Nephron (organoid): ENCODE results near the gene TSPAN14.

ENCODE experiments used
- H3K27ac Mint-ChIP-seq, 3 experiments: 2 replicates each; pipeline ENCODE4 v1.8.0; 2020; ENCODE audit warnings: mixed read lengths in 3 of 3, mild to moderate bottlenecking in 2 of 3, moderate library complexity in 1 of 3
- H3K27me3 Mint-ChIP-seq: 2 replicates; pipeline ENCODE4 v1.8.0; 2021; ENCODE audit warnings: low read depth, mild to moderate bottlenecking, moderate library complexity, mixed read lengths
- H3K36me3 Mint-ChIP-seq: 2 replicates; pipeline ENCODE4 v1.8.0; 2020; ENCODE audit warnings: low read depth, mixed read lengths
- H3K4me1 Mint-ChIP-seq: 2 replicates; pipeline ENCODE4 v1.8.0; 2020; ENCODE audit warnings: mixed read lengths
- H3K4me3 Mint-ChIP-seq, 3 experiments: 2 replicates each; pipeline ENCODE4 v1.8.0; 2020; ENCODE audit warnings: mild to moderate bottlenecking in 3 of 3, mixed read lengths in 3 of 3, moderate library complexity in 2 of 3
- H3K9me3 Mint-ChIP-seq: 2 replicates; pipeline ENCODE4 v1.8.0; 2020; ENCODE audit warnings: mixed read lengths
- TF ChIP-seq, protein P1 (sequence below), 3 experiments: fragments of 200-600 bp; sonication (generic); IDR thresholded peaks; one replicate each; pipeline ENCODE4 v1.5.0; 2021; ENCODE audit warnings: antibody characterized with exemption in 3 of 3; ENCODE audit not compliant: unreplicated experiment in 3 of 3

The TSPAN14 gene

DNA sequence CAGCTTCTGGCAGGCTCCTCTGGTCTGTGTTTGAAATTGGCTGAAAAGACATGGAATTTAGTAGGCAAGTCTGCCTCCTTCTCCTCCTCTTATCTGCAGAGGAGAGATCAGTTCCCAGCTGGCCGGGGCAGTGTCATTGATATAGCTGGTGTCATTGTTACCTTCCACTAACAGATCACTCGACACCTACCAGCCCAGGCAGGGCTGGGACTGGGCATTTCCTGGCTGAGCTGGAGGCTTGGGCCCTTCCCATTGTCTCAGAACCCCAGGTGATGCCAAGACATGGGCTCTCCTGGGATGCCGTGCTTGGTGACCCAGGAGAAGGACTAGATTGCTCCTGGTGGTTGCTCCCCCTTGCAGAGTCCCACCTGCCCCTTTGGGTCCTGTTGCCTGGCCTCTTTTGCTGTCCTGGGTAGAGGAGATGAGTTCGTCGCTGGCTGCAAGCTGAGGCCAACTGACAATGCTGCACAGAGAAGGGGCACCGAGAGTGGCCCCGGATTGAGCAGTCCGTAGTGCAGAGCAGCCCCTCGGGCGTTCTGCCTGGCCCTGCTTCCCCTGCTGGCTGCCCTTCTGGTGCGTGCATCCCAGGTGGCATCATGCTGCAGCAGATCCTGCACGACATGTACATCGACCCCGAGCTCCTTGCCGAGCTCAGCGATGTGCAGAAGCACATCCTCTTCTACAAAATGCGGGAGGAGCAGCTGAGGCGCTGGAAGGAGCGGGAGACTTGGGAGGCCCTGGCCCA lies 83.8 kb downstream of the TSPAN14 start, which contains the start of gene SH2D4B:
Gene SH2D4B, plus strand, starts transcription at position 167 of the 745 bp plus-strand sequence. Its CDS starts 430 bp downstream, at position 597.
- peaks cover 11% of the 10 kb centered on the region for H3K9me3 Mint-ChIP-seq
- H3K4me1 Mint-ChIP-seq, result peaks cover 38% of the 10 kb centered on the region
- H3K4me3 Mint-ChIP-seq, result no peak within 1 kb of the TSS
- H3K27ac Mint-ChIP-seq, result peak within 1 kb of the TSS; percentile 91 to 95 (median 93)
- TF ChIP-seq, protein P1, sequence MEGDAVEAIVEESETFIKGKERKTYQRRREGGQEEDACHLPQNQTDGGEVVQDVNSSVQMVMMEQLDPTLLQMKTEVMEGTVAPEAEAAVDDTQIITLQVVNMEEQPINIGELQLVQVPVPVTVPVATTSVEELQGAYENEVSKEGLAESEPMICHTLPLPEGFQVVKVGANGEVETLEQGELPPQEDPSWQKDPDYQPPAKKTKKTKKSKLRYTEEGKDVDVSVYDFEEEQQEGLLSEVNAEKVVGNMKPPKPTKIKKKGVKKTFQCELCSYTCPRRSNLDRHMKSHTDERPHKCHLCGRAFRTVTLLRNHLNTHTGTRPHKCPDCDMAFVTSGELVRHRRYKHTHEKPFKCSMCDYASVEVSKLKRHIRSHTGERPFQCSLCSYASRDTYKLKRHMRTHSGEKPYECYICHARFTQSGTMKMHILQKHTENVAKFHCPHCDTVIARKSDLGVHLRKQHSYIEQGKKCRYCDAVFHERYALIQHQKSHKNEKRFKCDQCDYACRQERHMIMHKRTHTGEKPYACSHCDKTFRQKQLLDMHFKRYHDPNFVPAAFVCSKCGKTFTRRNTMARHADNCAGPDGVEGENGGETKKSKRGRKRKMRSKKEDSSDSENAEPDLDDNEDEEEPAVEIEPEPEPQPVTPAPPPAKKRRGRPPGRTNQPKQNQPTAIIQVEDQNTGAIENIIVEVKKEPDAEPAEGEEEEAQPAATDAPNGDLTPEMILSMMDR (IDR thresholded peaks at IDR 0.05; ENCODE audit: unreplicated experiment in 3 of 3), result no peak
- H3K36me3 Mint-ChIP-seq, result peaks cover 13% of the 10 kb centered on the region
- H3K27me3 Mint-ChIP-seq, result peaks cover 10% of the 10 kb centered on the region

DNA sequence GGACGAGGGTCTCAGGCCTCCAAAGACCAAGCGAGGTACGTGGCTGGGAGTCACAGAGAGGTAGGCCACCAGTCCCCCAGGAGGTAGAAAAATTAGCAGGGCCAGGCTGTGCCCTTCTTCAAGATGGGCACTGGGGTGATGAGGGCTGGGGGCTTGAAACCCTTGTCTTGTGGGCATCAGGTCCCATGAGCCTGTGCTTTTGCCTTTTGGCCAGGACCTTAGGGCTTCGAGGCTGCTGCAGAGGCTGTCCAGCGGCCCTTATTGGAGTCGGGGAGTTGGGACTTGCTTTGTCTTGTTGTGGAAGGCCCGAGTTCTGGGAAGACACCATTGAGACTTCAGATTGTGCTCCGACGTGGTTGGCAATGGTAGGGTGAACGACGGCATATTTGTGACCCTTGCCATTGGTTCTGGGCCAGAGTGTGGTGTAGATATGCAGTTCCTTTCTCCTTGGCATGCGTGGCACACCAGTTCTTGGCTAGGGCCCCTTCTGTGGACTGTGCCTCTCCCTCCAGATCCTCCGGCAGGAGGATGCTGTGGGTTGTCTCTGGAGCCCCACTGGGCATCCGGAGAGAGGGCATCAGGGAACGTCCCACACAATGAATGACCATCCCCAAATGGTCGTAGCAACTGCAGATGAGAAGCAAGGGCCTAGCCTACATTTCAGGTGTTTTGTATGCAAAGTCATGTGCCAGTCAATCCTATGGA lies 84.5 kb downstream of the TSPAN14 start:
- peak overlapping the region in 1 of 3 experiments; percentile 95 for H3K27ac Mint-ChIP-seq
- peaks cover 11% of the 10 kb centered on the region for H3K9me3 Mint-ChIP-seq
- peaks cover 12% of the 10 kb centered on the region for H3K36me3 Mint-ChIP-seq
- H3K4me1 Mint-ChIP-seq, result peaks cover 38% of the 10 kb centered on the region
- TF ChIP-seq, protein P1 (IDR thresholded peaks at IDR 0.05; ENCODE audit: unreplicated experiment in 3 of 3), result no peak
- H3K27me3 Mint-ChIP-seq, result peaks cover 11% of the 10 kb centered on the region
- H3K4me3 Mint-ChIP-seq, result no peak overlapping the region

DNA sequence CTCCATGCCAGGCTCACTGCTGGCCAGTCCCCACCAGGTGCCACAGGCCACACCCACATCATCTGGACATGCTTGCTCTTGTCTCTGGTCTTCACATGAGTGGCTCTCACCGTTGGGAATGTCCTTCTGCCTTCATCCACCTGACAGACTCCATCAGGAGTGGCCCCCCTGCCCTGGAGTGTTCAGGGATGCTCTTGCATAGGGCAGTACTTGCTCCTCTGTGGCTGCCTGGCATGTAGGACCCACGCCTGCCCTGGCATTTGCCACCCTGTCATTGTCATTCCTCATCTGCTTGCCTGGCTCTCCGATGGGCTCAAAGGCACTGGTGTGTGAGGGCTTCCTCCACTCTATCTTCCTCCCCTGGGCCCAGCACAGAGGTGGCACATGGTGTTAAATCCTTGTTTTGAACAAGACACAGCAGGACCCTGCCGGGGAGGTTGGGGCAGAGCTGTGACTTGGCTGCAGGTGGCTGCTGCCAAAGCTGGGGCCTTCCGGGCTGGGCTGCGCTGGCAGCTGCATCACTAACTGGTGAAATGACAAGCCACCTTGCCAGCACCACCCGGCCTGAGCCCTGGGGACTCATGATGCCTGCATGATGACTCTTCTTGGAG lies 85.4 kb downstream of the TSPAN14 start:
- H3K4me3 Mint-ChIP-seq, result no peak overlapping the region
- peaks cover 12% of the 10 kb centered on the region for H3K36me3 Mint-ChIP-seq
- H3K27me3 Mint-ChIP-seq, result peaks cover 11% of the 10 kb centered on the region
- TF ChIP-seq, protein P1 (IDR thresholded peaks at IDR 0.05; ENCODE audit: unreplicated experiment in 3 of 3), result no peak
- H3K27ac Mint-ChIP-seq, result peak overlapping the region; percentile 9 to 41 (median 32)
- H3K4me1 Mint-ChIP-seq, result peaks cover 38% of the 10 kb centered on the region
- peaks cover 11% of the 10 kb centered on the region for H3K9me3 Mint-ChIP-seq

DNA sequence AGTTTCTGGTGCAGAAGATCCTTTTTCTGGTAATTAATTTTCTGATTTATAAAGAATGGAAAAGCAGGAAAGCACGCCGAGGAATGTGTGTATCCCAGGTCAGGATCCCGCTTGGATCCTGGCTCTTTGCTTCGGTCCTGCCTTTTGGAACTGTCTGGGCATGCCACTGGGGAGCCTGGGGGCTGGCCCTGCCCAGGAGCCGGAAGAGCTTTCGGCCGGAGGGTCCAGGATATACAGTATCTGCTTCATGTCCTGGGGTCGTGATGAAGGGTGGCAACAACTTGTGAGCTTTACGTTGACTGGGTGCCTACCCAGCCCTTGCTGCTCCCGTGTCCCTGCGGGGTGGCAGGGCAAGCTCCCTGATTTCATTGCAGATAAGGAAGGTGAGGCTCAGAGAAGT lies 86.0 kb downstream of the TSPAN14 start:
- peaks cover 12% of the 10 kb centered on the region for H3K36me3 Mint-ChIP-seq

DNA sequence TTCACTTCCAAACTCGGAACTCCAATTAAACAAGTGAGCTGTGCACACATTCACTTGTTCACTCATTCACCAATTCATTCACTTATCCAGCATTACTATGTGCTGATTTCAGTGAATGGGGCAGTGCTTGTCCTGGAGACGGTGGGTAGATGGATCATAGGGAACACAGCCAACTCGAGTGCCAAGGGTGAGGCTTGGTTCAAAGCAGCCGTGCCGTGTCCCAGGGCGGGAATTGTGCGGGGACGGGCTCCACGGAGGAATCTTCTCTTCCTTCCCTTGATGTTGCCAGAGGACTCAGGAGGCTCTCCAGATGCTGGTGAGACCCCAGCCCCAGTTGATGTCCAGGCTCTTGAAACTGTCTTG lies 86.5 kb downstream of the TSPAN14 start:
- Mint-ChIP-seq H3K36me3 (peaks cover 8% of the 10 kb centered on the region), H3K4me3 (no peak overlapping the region), H3K9me3 (peaks cover 8% of the 10 kb centered on the region), H3K4me1 (peaks cover 38% of the 10 kb centered on the region), H3K27ac (peak overlapping the region in 2 of 3 experiments; percentile 58 to 88), H3K27me3 (peaks cover 11% of the 10 kb centered on the region)
- TF ChIP-seq, protein P1 (IDR thresholded peaks at IDR 0.05; ENCODE audit: unreplicated experiment in 3 of 3), result no peak

More for the DNA sequence above, 86.0 kb downstream of the TSPAN14 start:
- Mint-ChIP-seq H3K9me3 (peaks cover 11% of the 10 kb centered on the region), H3K4me3 (no peak overlapping the region), H3K27ac (peak overlapping the region in 1 of 3 experiments; percentile 88), H3K4me1 (peaks cover 38% of the 10 kb centered on the region), H3K27me3 (peaks cover 11% of the 10 kb centered on the region)
- TF ChIP-seq, protein P1 (IDR thresholded peaks at IDR 0.05; ENCODE audit: unreplicated experiment in 3 of 3), result no peak
